Transverse colon (tissue), 4 donors: Measurements from ENCODE around the gene BRSK2. TPM values are rescaled to one million over a fixed set of nuclear protein-coding genes. Genes with fewer than 3 reads are reported as not detected.

Source experiments
- DNase-seq: peaks from one replicate; pipeline ENCODE4 v3.0.0-alpha.2; 2019
- H3K27ac ChIP-seq, 4 donors: fragments of 200-600 bp; sonication (generic); 2 replicates each; pipeline ENCODE4 v1.5.1; 2016 to 2018; ENCODE audit warnings: inconsistent platforms in 4 of 4
- H3K27me3 ChIP-seq: fragments of 200-600 bp; sonication (generic); 2 replicates; pipeline ENCODE4 v1.5.1; 2017; ENCODE audit warnings: inconsistent platforms
- H3K36me3 ChIP-seq, 4 donors: fragments of 200-600 bp; sonication (generic); 2 replicates each; pipeline ENCODE4 v1.5.1; 2017 to 2019; ENCODE audit warnings: inconsistent platforms in 4 of 4
- H3K4me1 ChIP-seq, 4 donors: fragments of 200-600 bp; sonication (generic); 2 replicates each; pipeline ENCODE4 v1.5.1; 2017 to 2020; ENCODE audit warnings: inconsistent platforms in 4 of 4
- H3K4me3 ChIP-seq, 4 donors: fragments of 200-600 bp; sonication (generic); 1 replicate in 1 of 4; 2 replicates in 3 of 4; pipeline versions ENCODE4 v1.5.1 to v1.6.1; 2017 to 2019; ENCODE audit warnings: inconsistent platforms in 4 of 4
- H3K9me3 ChIP-seq, 2 donors: fragments of 200-600 bp; sonication (generic); 2 replicates each; pipeline ENCODE4 v1.5.1; 2017 to 2019; ENCODE audit warnings: inconsistent platforms in 2 of 2
- EP300 ChIP-seq: sonication (generic); formaldehyde crosslinking; IDR thresholded peaks from one replicate; pipeline ENCODE4 v1.6.1; 2017; ENCODE audit warnings: antibody characterized with exemption, low read depth
- POLR2A ChIP-seq: fragments of 450-650 bp; IDR thresholded peaks from one replicate; pipeline ENCODE4 v1.6.1; 2016; ENCODE audit warnings: antibody characterized with exemption, mild to moderate bottlenecking, moderate library complexity
- POLR2AphosphoS5 ChIP-seq, 3 donors: sonication (generic); formaldehyde crosslinking; IDR thresholded peaks; one replicate each; pipeline ENCODE4 v1.6.1; 2016; ENCODE audit warnings: antibody characterized with exemption in 3 of 3
- WGBS, 2 donors: methylation state at CpG; one replicate each; pipeline ENCODE4 v1.1.5; 2018; ENCODE audit warnings: low coverage in 1 of 2; 5-methylcytosine and 5-hydroxymethylcytosine counted together
- in situ Hi-C, 4 donors: fragments of 200-750 bp; cut with MboI; loops; one replicate each; pipeline versions ENCODE4 v1.15.0 to v1.15.1; 2017; ENCODE audit warnings: low sequenced_read_pairs in 3 of 4, low pct_ligation_motif_present in 1 of 4, low pct_unique_long_range_greater_than_20kb in 1 of 4
- intact Hi-C: fragments of 100-400 bp; cut with DNase I; formaldehyde crosslinking; loops from one replicate; pipeline ENCODE4 v1.15.1; 2023; ENCODE audit warnings: low total_unique reads
- total RNA-seq, 4 donors: library from RNA; depleted of rRNA; stranded (reverse); fragments of >200 nt; gene quantifications; one replicate each; pipeline ENCODE4 v1.1.0, GENCODE V29; 2016
- TF ChIP-seq, protein P1 (sequence below), 5 experiments: fragments of 200-600 bp in 3 of 5; fragments of 450-650 bp in 2 of 5; sonication (generic) in 3 of 5; IDR thresholded peaks; 1 replicate in 2 of 5; 2 replicates in 3 of 5; pipeline ENCODE4 v1.5.1; 2016 to 2017; ENCODE audit warnings: antibody characterized with exemption in 5 of 5, inconsistent platforms in 3 of 5, mild to moderate bottlenecking in 2 of 5, moderate library complexity in 1 of 5

The BRSK2 gene
- total RNA-seq, 4 donors from 2014 or later = 0.14 to 1.8 (median 0.95) TPM; not detected in 1

DNA sequence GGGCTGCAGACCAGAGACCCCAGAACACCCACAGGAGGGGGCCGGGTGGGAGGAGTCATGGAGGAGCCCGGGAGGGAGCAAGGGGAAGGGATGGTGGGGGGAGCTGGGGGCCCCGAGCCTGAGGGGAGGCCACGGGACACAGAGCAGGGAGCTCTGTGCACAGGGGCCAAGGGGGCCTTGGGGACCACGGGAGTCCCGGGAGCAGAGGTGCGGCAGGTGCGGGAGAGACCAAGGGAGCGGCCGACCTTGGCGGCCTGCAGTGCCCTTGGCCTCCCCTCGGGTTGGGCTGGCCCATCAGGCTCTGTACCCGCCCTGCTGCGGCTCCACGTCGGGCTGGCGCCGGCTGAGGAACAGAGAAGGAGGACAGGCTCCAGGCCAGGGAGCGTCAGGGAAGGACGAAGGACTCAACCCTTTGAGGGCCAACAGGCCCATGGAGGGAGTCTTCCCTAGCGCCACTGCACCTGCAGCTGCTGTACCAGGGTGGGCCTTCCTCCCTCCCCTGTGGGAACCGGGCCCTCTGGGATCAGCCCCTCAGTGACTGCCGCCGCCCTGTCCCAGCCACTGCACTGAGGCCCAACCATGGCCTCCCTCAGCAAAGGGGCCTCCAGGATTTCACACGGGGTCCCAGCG is 17.8 kb upstream of the BRSK2 start:
- WGBS, 2 donors = 79 to 90% methylated on average over 4 to 23 of the region's 26 CpGs
- Histone ChIP-seq H3K4me3 (no peak overlapping the region), H3K4me1 (no peaks in the 10 kb centered on the region), H3K9me3 (no peaks in the 10 kb centered on the region), H3K27ac (no peak overlapping the region), H3K36me3 (no peaks in the 10 kb centered on the region), H3K27me3 (peaks cover 12% of the 10 kb centered on the region)
- no peak for TF ChIP-seq POLR2A
- TF ChIP-seq, protein P1, sequence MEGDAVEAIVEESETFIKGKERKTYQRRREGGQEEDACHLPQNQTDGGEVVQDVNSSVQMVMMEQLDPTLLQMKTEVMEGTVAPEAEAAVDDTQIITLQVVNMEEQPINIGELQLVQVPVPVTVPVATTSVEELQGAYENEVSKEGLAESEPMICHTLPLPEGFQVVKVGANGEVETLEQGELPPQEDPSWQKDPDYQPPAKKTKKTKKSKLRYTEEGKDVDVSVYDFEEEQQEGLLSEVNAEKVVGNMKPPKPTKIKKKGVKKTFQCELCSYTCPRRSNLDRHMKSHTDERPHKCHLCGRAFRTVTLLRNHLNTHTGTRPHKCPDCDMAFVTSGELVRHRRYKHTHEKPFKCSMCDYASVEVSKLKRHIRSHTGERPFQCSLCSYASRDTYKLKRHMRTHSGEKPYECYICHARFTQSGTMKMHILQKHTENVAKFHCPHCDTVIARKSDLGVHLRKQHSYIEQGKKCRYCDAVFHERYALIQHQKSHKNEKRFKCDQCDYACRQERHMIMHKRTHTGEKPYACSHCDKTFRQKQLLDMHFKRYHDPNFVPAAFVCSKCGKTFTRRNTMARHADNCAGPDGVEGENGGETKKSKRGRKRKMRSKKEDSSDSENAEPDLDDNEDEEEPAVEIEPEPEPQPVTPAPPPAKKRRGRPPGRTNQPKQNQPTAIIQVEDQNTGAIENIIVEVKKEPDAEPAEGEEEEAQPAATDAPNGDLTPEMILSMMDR (IDR thresholded peaks at IDR 0.05) = no peak
- no peak for TF ChIP-seq POLR2AphosphoS5 (IDR thresholded peaks at IDR 0.05)
- TF ChIP-seq EP300 = no peak
- DNase-seq = no peak
- in situ Hi-C loops = no loop called here
- intact Hi-C loops = no loop called here

DNA sequence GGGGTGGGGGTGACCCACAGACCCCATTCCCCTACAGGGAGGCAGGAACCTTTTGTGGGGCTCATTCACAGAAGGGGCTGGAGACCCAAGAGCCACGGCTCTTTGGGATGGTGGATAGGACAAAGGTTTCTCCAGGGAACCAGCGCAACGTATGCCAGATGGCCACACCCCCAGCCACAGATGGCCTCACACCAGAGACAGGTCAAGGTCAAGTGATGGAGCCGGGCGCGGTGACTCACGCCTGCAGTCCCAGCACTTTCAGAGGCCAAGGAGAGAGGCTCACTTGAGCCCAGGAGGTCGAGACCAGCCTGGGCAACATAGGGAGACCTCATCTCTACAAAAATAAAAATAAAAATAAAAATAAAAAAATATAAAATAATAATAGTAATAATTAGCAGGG is 17.1 kb upstream of the BRSK2 start:
- peaks cover 12% of the 10 kb centered on the region for H3K27me3 ChIP-seq
- H3K27ac ChIP-seq = no peak overlapping the region
- H3K4me1 ChIP-seq = no peaks in the 10 kb centered on the region
- DNase-seq = no peak
- no peak for TF ChIP-seq EP300
- TF ChIP-seq POLR2A = no peak
- TF ChIP-seq, protein P1 (IDR thresholded peaks at IDR 0.05) = no peak
- no peak for TF ChIP-seq POLR2AphosphoS5 (IDR thresholded peaks at IDR 0.05)
- intact Hi-C loops = no loop called here
- no peak overlapping the region for H3K4me3 ChIP-seq
- H3K36me3 ChIP-seq = no peaks in the 10 kb centered on the region
- H3K9me3 ChIP-seq = no peaks in the 10 kb centered on the region
- 59% methylated on average over 8 of the region's 8 CpGs; no CpG with 5 or more reads in 1 of the 2 donors for WGBS, 2 donors
- in situ Hi-C loops = no loop called here

DNA sequence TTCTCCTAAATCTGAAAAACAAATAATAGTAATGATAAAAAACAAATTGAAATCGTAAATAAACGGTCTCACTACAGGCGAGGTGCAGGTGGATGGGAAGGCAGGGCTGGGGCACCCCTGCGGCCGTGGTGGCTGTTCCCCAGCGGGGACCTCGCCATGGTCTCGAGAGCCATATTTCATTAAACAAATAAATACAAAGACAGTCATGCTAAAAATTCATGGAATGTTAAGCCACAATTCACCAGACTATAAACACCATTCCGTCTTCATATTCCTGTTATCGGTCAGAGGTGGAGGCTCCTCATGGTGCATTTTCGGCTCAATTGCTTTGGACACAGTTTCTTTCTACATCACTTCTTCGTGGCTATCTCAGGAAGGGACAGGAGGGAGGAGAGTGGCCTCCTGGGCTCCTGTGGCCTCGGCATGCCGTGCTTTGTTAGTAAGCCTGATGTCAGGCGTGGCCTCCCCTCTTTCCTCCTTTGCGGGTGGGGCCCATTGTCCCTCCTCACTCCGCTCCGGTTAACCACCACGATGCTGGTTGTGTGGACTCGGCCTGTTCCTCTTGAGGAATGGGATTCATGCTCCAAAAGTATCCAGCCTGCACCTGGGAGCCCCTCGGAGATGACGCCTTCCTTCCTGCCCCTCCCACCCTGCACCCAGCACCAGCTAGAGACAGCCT is 16.1 kb upstream of the BRSK2 start:
- Histone ChIP-seq H3K9me3 (no peaks in the 10 kb centered on the region), H3K27me3 (peaks cover 12% of the 10 kb centered on the region), H3K4me3 (no peak overlapping the region), H3K4me1 (no peaks in the 10 kb centered on the region), H3K27ac (no peak overlapping the region), H3K36me3 (no peaks in the 10 kb centered on the region)
- TF ChIP-seq POLR2AphosphoS5 (IDR thresholded peaks at IDR 0.05) = no peak
- no peak for TF ChIP-seq POLR2A
- TF ChIP-seq EP300 = no peak
- TF ChIP-seq, protein P1 (IDR thresholded peaks at IDR 0.05) = no peak
- in situ Hi-C loops = no loop called here
- no peak for DNase-seq
- intact Hi-C loops = no loop called here
- WGBS, 2 donors = 53 to 60% methylated on average over 12 to 22 of the region's 22 CpGs

DNA sequence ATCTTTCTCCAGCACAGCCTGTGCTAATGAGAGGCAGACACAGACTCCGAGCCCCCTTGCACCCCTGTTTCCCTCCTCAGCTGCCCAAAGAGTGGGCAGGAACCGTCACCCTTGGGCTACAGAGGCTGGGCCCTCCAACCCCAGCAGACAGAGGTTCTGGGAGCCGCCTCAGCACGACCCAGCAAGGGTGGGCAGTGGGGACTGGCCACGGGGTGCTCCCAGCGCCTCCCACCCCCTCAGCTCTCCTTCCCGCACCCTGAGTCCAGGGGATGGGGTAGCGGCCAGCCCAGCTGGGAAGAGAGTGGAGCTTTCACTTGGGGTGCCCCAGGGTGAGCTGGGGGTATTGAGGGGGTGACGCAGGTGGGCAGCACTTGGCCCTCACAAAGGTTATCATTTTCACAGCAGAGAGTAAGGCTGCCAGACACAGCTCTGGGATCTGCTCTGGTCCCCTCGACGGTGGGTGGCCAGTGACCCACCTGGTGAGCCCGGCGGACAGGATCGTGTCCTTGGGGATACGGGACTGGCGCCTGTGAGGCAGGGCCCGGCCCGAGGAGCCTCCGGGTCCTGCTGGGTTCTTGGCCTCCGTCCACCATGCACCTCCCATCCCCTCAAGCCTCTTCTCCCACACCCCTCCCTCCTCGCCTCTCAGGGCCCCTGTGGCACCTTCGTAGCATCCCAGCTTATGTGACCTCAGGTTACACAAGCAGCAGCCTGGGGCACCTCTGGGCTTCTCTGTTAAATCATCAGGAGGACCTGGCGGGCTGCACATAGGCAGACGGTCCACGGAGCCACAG is 14.4 kb upstream of the BRSK2 start:
- Histone ChIP-seq H3K9me3 (no peaks in the 10 kb centered on the region), H3K27ac (no peak overlapping the region), H3K36me3 (no peaks in the 10 kb centered on the region), H3K4me1 (no peaks in the 10 kb centered on the region), H3K27me3 (peaks cover 12% of the 10 kb centered on the region), H3K4me3 (no peak overlapping the region)
- intact Hi-C loops = no loop called here
- 84% methylated on average over 25 of the region's 25 CpGs; no CpG with 5 or more reads in 1 of the 2 donors for WGBS, 2 donors
- no peak for DNase-seq
- TF ChIP-seq POLR2AphosphoS5 (IDR thresholded peaks at IDR 0.05) (no peak), POLR2A (no peak), EP300 (no peak)
- TF ChIP-seq, protein P1 (IDR thresholded peaks at IDR 0.05) = no peak
- in situ Hi-C loops = no loop called here
